ENCODE measurements around the gene NNMT. TPM values are rescaled to one million over a fixed set of nuclear protein-coding genes. Genes with fewer than 3 reads are reported as not detected.

The NNMT gene
- total and polyA plus RNA-seq, 10 donors = 131 to 324 (median 229) TPM

- Histone ChIP-seq H3K27ac (no peak overlapping the region), H3K4me1 (no peaks in the 10 kb centered on the region), H3K36me3 (no peaks in the 10 kb centered on the region), H3K9me3 (no peaks in the 10 kb centered on the region), H3K4me3 (no peak overlapping the region), H3K27me3 (replicated peaks in 1 of 7) (peaks cover 0 to 66% (median 0%) of the 10 kb centered on the region in 7 donors)
- WGBS, 5 donors = 80 to 84% (median 82%) methylated on average over 5 of the region's 5 CpGs
- no peak for TF ChIP-seq CTCF (IDR thresholded peaks at IDR 0.05 in 8 of 11, conservative IDR thresholded peaks at IDR 0.05 in 3 of 11)
- TF ChIP-seq POLR2AphosphoS5 (IDR thresholded peaks at IDR 0.05) = no peak
- intact Hi-C loops (cut with DNase I; ENCODE audit: low total_unique reads) = loop anchor here (10.0 kb wide), 1 partner anchor 331 kb away; no protein-coding TSS in a partner anchor
- DNase-seq = no peak
Measured at GRCh38 chr11:114273890-114274635, 22.1 kb upstream of the NNMT start.

GRCh38 chr11:114274637-114275036 lies 21.6 kb upstream of the NNMT start:
- Histone ChIP-seq H3K9me3 (no peaks in the 10 kb centered on the region), H3K4me1 (no peaks in the 10 kb centered on the region), H3K4me3 (no peak overlapping the region), H3K27ac (no peak overlapping the region), H3K36me3 (no peaks in the 10 kb centered on the region), H3K27me3 (replicated peaks in 1 of 7) (peaks cover 0 to 66% (median 0%) of the 10 kb centered on the region in 7 donors)
- intact Hi-C loops (cut with DNase I; ENCODE audit: low total_unique reads) = loop anchor here (10.0 kb wide), 1 partner anchor 330 kb away; no protein-coding TSS in a partner anchor
- TF ChIP-seq POLR2AphosphoS5 (IDR thresholded peaks at IDR 0.05) (no peak), POLR2A (IDR thresholded peaks at IDR 0.05) (no peak), CTCF (IDR thresholded peaks at IDR 0.05 in 8 of 11, conservative IDR thresholded peaks at IDR 0.05 in 3 of 11) (no peak)
- 54 to 71% (median 63%) methylated on average over 3 of the region's 3 CpGs for WGBS, 5 donors
- DNase-seq = no peak

- no peak overlapping the region for H3K27ac ChIP-seq
- DNase-seq = no peak
- no peaks in the 10 kb centered on the region for H3K36me3 ChIP-seq
- no peaks in the 10 kb centered on the region for H3K9me3 ChIP-seq
- WGBS, 5 donors = 75 to 87% (median 79%) methylated on average over 3 of the region's 3 CpGs
- intact Hi-C loops (cut with DNase I; ENCODE audit: low total_unique reads) = loop anchor here (10.0 kb wide), 1 partner anchor 330 kb away; no protein-coding TSS in a partner anchor
- H3K4me3 ChIP-seq = no peak overlapping the region
- TF ChIP-seq CTCF (IDR thresholded peaks at IDR 0.05 in 8 of 11, conservative IDR thresholded peaks at IDR 0.05 in 3 of 11) (no peak), POLR2AphosphoS5 (IDR thresholded peaks at IDR 0.05) (no peak), POLR2A (IDR thresholded peaks at IDR 0.05) (no peak)
- peaks cover 0 to 64% (median 0%) of the 10 kb centered on the region in 7 donors for H3K27me3 ChIP-seq (replicated peaks in 1 of 7)
- H3K4me1 ChIP-seq = peaks cover 0 to 3% (median under 1%) of the 10 kb centered on the region in 6 donors
Measured at GRCh38 chr11:114275280-114275679, 20.9 kb upstream of the NNMT start.

- H3K27ac ChIP-seq = no peak overlapping the region
- 56 to 62% (median 59%) methylated on average over 5 of the region's 5 CpGs for WGBS, 5 donors
- peaks cover 0 to 11% (median 3%) of the 10 kb centered on the region in 6 donors for H3K4me1 ChIP-seq
- H3K9me3 ChIP-seq = no peaks in the 10 kb centered on the region
- no peak overlapping the region for H3K4me3 ChIP-seq
- DNase-seq = no peak
- peaks cover 0 to 56% (median 0%) of the 10 kb centered on the region in 7 donors for H3K27me3 ChIP-seq (replicated peaks in 1 of 7)
- TF ChIP-seq POLR2A (IDR thresholded peaks at IDR 0.05) (no peak), CTCF (IDR thresholded peaks at IDR 0.05 in 8 of 11, conservative IDR thresholded peaks at IDR 0.05 in 3 of 11) (no peak), POLR2AphosphoS5 (IDR thresholded peaks at IDR 0.05) (no peak)
- intact Hi-C loops (cut with DNase I; ENCODE audit: low total_unique reads) = loop anchor here (10.0 kb wide), 1 partner anchor 329 kb away; no protein-coding TSS in a partner anchor
- H3K36me3 ChIP-seq = no peaks in the 10 kb centered on the region
Measured at GRCh38 chr11:114276077-114276476, 20.1 kb upstream of the NNMT start.

Measured in spleen (tissue), 11 donors.